Type B pancreatic cell (in vitro differentiated cells): Measurements from ENCODE around the gene CABP1. TPM values are rescaled to one million over a fixed set of nuclear protein-coding genes. Genes with fewer than 3 reads are reported as not detected.

Experiments
- DNase-seq: peaks from one replicate; pipeline ENCODE4 v3.0.0; 2021; ENCODE audit warnings: mixed read lengths; ENCODE audit not compliant: unreplicated experiment; ENCODE audit errors: extremely low spot score
- H3K27ac Mint-ChIP-seq: 2 replicates; pipeline ENCODE4 v1.8.0; 2021; ENCODE audit warnings: mild to moderate bottlenecking, mixed read lengths
- H3K27me3 Mint-ChIP-seq: 2 replicates; pipeline ENCODE4 v1.8.0; 2021; ENCODE audit warnings: mixed read lengths
- H3K36me3 Mint-ChIP-seq: 2 replicates; pipeline ENCODE4 v1.8.0; 2021; ENCODE audit warnings: mixed read lengths
- H3K4me1 Mint-ChIP-seq: one replicate; pipeline ENCODE4 v1.8.0; 2021; ENCODE audit warnings: mixed read lengths; ENCODE audit not compliant: unreplicated experiment
- H3K4me3 Mint-ChIP-seq: 2 replicates; pipeline ENCODE4 v1.8.0; 2021; ENCODE audit warnings: mild to moderate bottlenecking, mixed read lengths
- H3K9me3 Mint-ChIP-seq: 2 replicates; pipeline ENCODE4 v1.8.0; 2021; ENCODE audit warnings: mixed read lengths
- CTCF ChIP-seq: fragments of 200-600 bp; sonication (generic); conservative IDR thresholded peaks from 2 replicates; pipeline ENCODE4 v1.5.0; 2021; ENCODE audit warnings: antibody characterized with exemption, mild to moderate bottlenecking
- total RNA-seq: library from RNA; stranded (reverse); gene quantifications from 2 replicates; pipeline ENCODE4 v1.2.1, GENCODE V29; 2021; ENCODE audit warnings: low replicate concordance

The CABP1 gene
- total RNA-seq, 1 donor from 2014 or later: 0.56 TPM

- no peaks in the 10 kb centered on the region for H3K9me3 Mint-ChIP-seq
- H3K27ac Mint-ChIP-seq: no peak overlapping the region
- no peaks in the 10 kb centered on the region for H3K4me1 Mint-ChIP-seq
- no peaks in the 10 kb centered on the region for H3K36me3 Mint-ChIP-seq
- H3K27me3 Mint-ChIP-seq: no peaks in the 10 kb centered on the region
- DNase-seq: no peak
- no peak overlapping the region for H3K4me3 Mint-ChIP-seq
- no peak for TF ChIP-seq CTCF
Measured at GRCh38 chr12:120659151-120659525, 18.7 kb downstream of the CABP1 start.

DNA sequence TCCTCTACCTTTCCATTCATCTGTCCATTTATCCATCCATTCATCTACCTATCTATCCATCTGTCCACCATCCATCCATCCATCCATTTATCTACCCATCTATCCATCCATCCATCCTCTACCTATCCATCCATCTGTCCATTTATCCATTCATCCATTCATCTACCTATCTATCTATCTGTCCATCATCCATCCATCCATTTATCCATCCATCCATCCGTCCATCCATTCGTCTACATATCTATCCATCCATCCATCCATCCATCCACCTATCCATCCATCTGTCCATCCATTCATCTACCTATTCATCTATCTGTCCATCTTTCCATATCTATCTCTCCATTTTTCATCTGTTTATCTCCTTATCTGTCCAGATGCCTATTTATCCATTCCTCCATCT lies 21.0 kb downstream of the CABP1 start:
- Mint-ChIP-seq H3K9me3 (no peaks in the 10 kb centered on the region), H3K27me3 (no peaks in the 10 kb centered on the region), H3K4me1 (no peaks in the 10 kb centered on the region), H3K4me3 (no peak overlapping the region), H3K36me3 (no peaks in the 10 kb centered on the region), H3K27ac (no peak overlapping the region)
- TF ChIP-seq CTCF: no peak
- no peak for DNase-seq

- no peak for TF ChIP-seq CTCF
- Mint-ChIP-seq H3K27me3 (peaks cover 3% of the 10 kb centered on the region), H3K4me3 (no peak overlapping the region), H3K27ac (no peak overlapping the region), H3K36me3 (no peaks in the 10 kb centered on the region), H3K4me1 (no peaks in the 10 kb centered on the region), H3K9me3 (no peaks in the 10 kb centered on the region)
- DNase-seq: no peak
Measured at GRCh38 chr12:120662879-120663278, 22.5 kb downstream of the CABP1 start.

DNA sequence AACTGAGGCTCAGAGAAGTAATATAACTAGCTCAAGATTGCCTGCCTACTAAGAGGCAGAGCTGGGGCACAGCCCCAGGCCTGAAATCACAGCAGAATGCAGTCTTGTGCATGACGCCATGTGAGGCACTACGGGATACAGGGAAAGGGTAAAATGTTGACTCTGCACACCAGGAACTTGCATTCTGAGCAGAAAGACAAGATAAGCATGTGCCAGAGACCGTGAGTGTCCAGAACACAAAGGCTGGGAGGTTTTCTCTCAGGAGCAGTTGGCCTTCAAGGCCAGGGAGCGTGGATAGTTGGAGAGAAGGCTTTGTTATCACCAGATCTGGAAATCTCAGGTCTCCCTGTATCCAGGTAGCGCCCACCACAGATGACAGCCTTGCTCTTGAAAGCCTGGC lies 23.3 kb downstream of the CABP1 start:
- Mint-ChIP-seq H3K4me3 (no peak overlapping the region), H3K9me3 (no peaks in the 10 kb centered on the region), H3K4me1 (no peaks in the 10 kb centered on the region), H3K27me3 (peaks cover 4% of the 10 kb centered on the region), H3K27ac (no peak overlapping the region), H3K36me3 (no peaks in the 10 kb centered on the region)
- no peak for TF ChIP-seq CTCF
- DNase-seq: no peak

- H3K27ac Mint-ChIP-seq: no peak overlapping the region
- H3K4me3 Mint-ChIP-seq: no peak overlapping the region
- H3K36me3 Mint-ChIP-seq: no peaks in the 10 kb centered on the region
- no peak for TF ChIP-seq CTCF
- H3K9me3 Mint-ChIP-seq: no peaks in the 10 kb centered on the region
- H3K4me1 Mint-ChIP-seq: peaks cover 7% of the 10 kb centered on the region
- peaks cover 4% of the 10 kb centered on the region for H3K27me3 Mint-ChIP-seq
- no peak for DNase-seq
Measured at GRCh38 chr12:120666571-120667390, 26.4 kb downstream of the CABP1 start.
